H9 (cell line): ENCODE measurements around the gene RPP38. TPM values are rescaled to one million over a fixed set of nuclear protein-coding genes. Genes with fewer than 3 reads are reported as not detected.

ENCODE experiments used
- DNase-seq: peaks from one replicate; pipeline ENCODE4 v3.0.0-alpha.2; 2017
- H2AFZ ChIP-seq: one replicate; pipeline ENCODE4 v1.6.1; 2013; ENCODE audit warnings: mild to moderate bottlenecking, low read length, control low read depth, moderate library complexity
- H2AK5ac ChIP-seq: 2 replicates; pipeline ENCODE4 v1.6.1; 2013; ENCODE audit warnings: low read length, control low read depth, mixed read lengths; ENCODE audit not compliant: insufficient read length
- H2BK120ac ChIP-seq: one replicate; pipeline ENCODE4 v1.6.1; 2013; ENCODE audit warnings: low read depth, mild to moderate bottlenecking, low read length, control low read depth, inconsistent platforms; ENCODE audit not compliant: poor library complexity, severe bottlenecking
- H2BK12ac ChIP-seq: 2 replicates; pipeline ENCODE4 v1.6.1; 2013; ENCODE audit warnings: low read length, control low read depth, mixed read lengths, low read depth; ENCODE audit not compliant: insufficient read length
- H2BK15ac ChIP-seq: 2 replicates; pipeline ENCODE4 v1.6.1; 2013; ENCODE audit warnings: low read depth, low read length, control low read depth
- H2BK20ac ChIP-seq: one replicate; pipeline ENCODE4 v1.6.1; 2013; ENCODE audit warnings: low read depth, mild to moderate bottlenecking, low read length, control low read depth, inconsistent platforms; ENCODE audit not compliant: poor library complexity, severe bottlenecking
- H2BK5ac ChIP-seq: 2 replicates; pipeline ENCODE4 v1.6.1; 2013; ENCODE audit warnings: low read length, control low read depth, mixed read lengths; ENCODE audit not compliant: insufficient read length
- H3K14ac ChIP-seq: 2 replicates; pipeline ENCODE4 v1.6.1; 2013; ENCODE audit warnings: low read length, control low read depth; ENCODE audit not compliant: insufficient read depth
- H3K18ac ChIP-seq: 2 replicates; pipeline ENCODE4 v1.6.1; 2013; ENCODE audit warnings: low read depth, mild to moderate bottlenecking, mixed read lengths, low read length, control low read depth; ENCODE audit not compliant: insufficient read length
- H3K23ac ChIP-seq: 2 replicates; pipeline ENCODE4 v1.6.1; 2013; ENCODE audit warnings: low read length, control low read depth, mixed read lengths, low read depth; ENCODE audit not compliant: insufficient read length
- H3K23me2 ChIP-seq: 2 replicates; pipeline ENCODE4 v1.6.1; 2013; ENCODE audit warnings: low read depth, mild to moderate bottlenecking, mixed read lengths, low read length, control low read depth; ENCODE audit not compliant: insufficient read length, poor library complexity, severe bottlenecking
- H3K27ac ChIP-seq: 2 replicates; pipeline ENCODE4 v1.5.1; 2013; ENCODE audit warnings: low read length, control low read depth, mixed read lengths, low read depth; ENCODE audit not compliant: insufficient read length
- H3K27me3 ChIP-seq: 2 replicates; pipeline ENCODE4 v1.6.1; 2013; ENCODE audit warnings: low read length, control low read depth, inconsistent platforms; ENCODE audit not compliant: insufficient read depth
- H3K4ac ChIP-seq: 2 replicates; pipeline ENCODE4 v1.6.1; 2013; ENCODE audit warnings: low read depth, mild to moderate bottlenecking, control low read depth, inconsistent platforms, low read length, moderate library complexity
- H3K4me1 ChIP-seq: 2 replicates; pipeline ENCODE4 v1.6.1; 2013; ENCODE audit warnings: low read length, control low read depth, inconsistent platforms; ENCODE audit not compliant: insufficient read depth
- H3K4me2 ChIP-seq: 2 replicates; pipeline ENCODE4 v1.6.1; 2013; ENCODE audit warnings: low read length, control low read depth, mixed read lengths; ENCODE audit not compliant: insufficient read length, insufficient read depth
- H3K56ac ChIP-seq: 2 replicates; pipeline ENCODE4 v1.6.1; 2013; ENCODE audit warnings: low read depth, mild to moderate bottlenecking, mixed read lengths, low read length, control low read depth; ENCODE audit not compliant: insufficient read length
- H3K79me1 ChIP-seq: 2 replicates; pipeline ENCODE4 v1.6.1; 2013; ENCODE audit warnings: low read depth, mild to moderate bottlenecking, moderate library complexity, low read length, control low read depth, inconsistent platforms; ENCODE audit not compliant: insufficient read depth, poor library complexity, severe bottlenecking
- H3K79me2 ChIP-seq: 2 replicates; pipeline ENCODE4 v1.6.1; 2013; ENCODE audit warnings: low read length, control low read depth, inconsistent platforms; ENCODE audit not compliant: insufficient read depth
- H3K9ac ChIP-seq: 2 replicates; pipeline ENCODE4 v1.6.1; 2013; ENCODE audit warnings: low read length, control low read depth, mixed read lengths; ENCODE audit not compliant: insufficient read length; ENCODE audit errors: extremely low read depth
- H3K9me3 ChIP-seq: one replicate; pipeline ENCODE4 v1.6.1; 2013; ENCODE audit warnings: low read depth, low read length, inconsistent platforms; ENCODE audit not compliant: control insufficient read depth
- H3T11ph ChIP-seq: one replicate; pipeline ENCODE4 v1.6.1; 2013; ENCODE audit warnings: mild to moderate bottlenecking, low read length, control low read depth, inconsistent platforms
- H4K20me1 ChIP-seq: one replicate; pipeline ENCODE4 v1.6.1; 2013; ENCODE audit not compliant: control insufficient read depth, insufficient read length, insufficient read depth
- H4K5ac ChIP-seq: 2 replicates; pipeline ENCODE4 v1.6.1; 2013; ENCODE audit warnings: low read depth, mild to moderate bottlenecking, mixed read lengths, low read length, control low read depth; ENCODE audit not compliant: insufficient read length
- H4K8ac ChIP-seq: replicated peaks from 2 replicates; pipeline ENCODE4 v1.6.1; 2013; ENCODE audit warnings: low read length, control low read depth, mixed read lengths, low read depth; ENCODE audit not compliant: insufficient read length
- H4K91ac ChIP-seq: 2 replicates; pipeline ENCODE4 v1.6.1; 2013; ENCODE audit warnings: low read depth, mild to moderate bottlenecking, moderate library complexity, mixed read lengths, low read length, control low read depth; ENCODE audit not compliant: insufficient read length
- H3K27ac Mint-ChIP-seq, 3 experiments: 2 replicates in 2 of 3; 3 replicates in 1 of 3; pipeline ENCODE4 v1.8.0; 2020 to 2021; ENCODE audit warnings: mixed read lengths in 3 of 3, mild to moderate bottlenecking in 1 of 3, moderate library complexity in 1 of 3
- H3K27me3 Mint-ChIP-seq: 2 replicates; pipeline ENCODE4 v1.8.0; 2021; ENCODE audit warnings: low read depth, mild to moderate bottlenecking, moderate library complexity, mixed read lengths
- H3K36me3 Mint-ChIP-seq, 3 experiments: 2 replicates in 2 of 3; 3 replicates in 1 of 3; pipeline ENCODE4 v1.8.0; 2020 to 2021; ENCODE audit warnings: low read depth in 3 of 3, mixed read lengths in 3 of 3; ENCODE audit not compliant: insufficient read depth in 1 of 3
- H3K4me1 Mint-ChIP-seq, 2 experiments: 2 replicates each; pipeline ENCODE4 v1.8.0; 2020; ENCODE audit warnings: mixed read lengths in 2 of 2
- H3K4me3 Mint-ChIP-seq, 2 experiments: 2 replicates in 1 of 2; 3 replicates in 1 of 2; pipeline ENCODE4 v1.8.0; 2020 to 2021; ENCODE audit warnings: mild to moderate bottlenecking in 2 of 2, mixed read lengths in 2 of 2, moderate library complexity in 1 of 2
- H3K9me3 Mint-ChIP-seq, 2 experiments: 2 replicates in 1 of 2; 3 replicates in 1 of 2; pipeline ENCODE4 v1.8.0; 2020; ENCODE audit warnings: mild to moderate bottlenecking in 2 of 2, mixed read lengths in 2 of 2, moderate library complexity in 1 of 2
- CTCF ChIP-seq: fragments of 200-600 bp; sonication (generic); conservative IDR thresholded peaks from 3 replicates; pipeline ENCODE4 v1.8.0; 2021; ENCODE audit warnings: antibody characterized with exemption, mild to moderate bottlenecking
- WGBS: extraction: QIAGEN DNeasy Blood & Tissue Kit; methylation state at CpG from one replicate; pipeline ENCODE4 v1.1.7; 2013; ENCODE audit warnings: missing lambda C conversion rate, low lambda C conversion rate, mixed read lengths; ENCODE audit not compliant: insufficient read length; ENCODE audit errors: extremely low coverage; 5-methylcytosine and 5-hydroxymethylcytosine counted together
- total RNA-seq: library from RNA; stranded (reverse); gene quantifications from 2 replicates; pipeline ENCODE4 v1.2.1, GENCODE V29; 2021

Gene RPP38
- total RNA-seq, 1 experiment from 2014 or later = 26.6 TPM

- H3K9me3 Mint-ChIP-seq = no peaks in the 10 kb centered on the region
- H3K4me3 Mint-ChIP-seq = no peak overlapping the region
- no peak for TF ChIP-seq CTCF
- no peak overlapping the region for H3K9ac ChIP-seq
- no peak overlapping the region for H4K91ac ChIP-seq
- H4K20me1 ChIP-seq = no peaks in the 10 kb centered on the region
- H3K79me2 ChIP-seq = no peaks in the 10 kb centered on the region
- H3K18ac ChIP-seq = no peak overlapping the region
- no peaks in the 10 kb centered on the region for H3K9me3 ChIP-seq
- no peak overlapping the region for H3T11ph ChIP-seq
- H2BK5ac ChIP-seq = no peak overlapping the region
- H2BK15ac ChIP-seq = no peak overlapping the region
- H2AFZ ChIP-seq = no peak overlapping the region
- H3K36me3 Mint-ChIP-seq = peaks cover 9 to 33% (median 18%) of the 10 kb centered on the region in 3 experiments
- no peak overlapping the region for H3K4me2 ChIP-seq
- H2BK120ac ChIP-seq = no peak overlapping the region
- H3K23ac ChIP-seq = no peak overlapping the region
- no CpG with 5 or more reads among the region's 1 CpG for WGBS
- no peak for DNase-seq
- no peak overlapping the region for H2AK5ac ChIP-seq
- no peak overlapping the region for H2BK12ac ChIP-seq
- H3K23me2 ChIP-seq = no peaks in the 10 kb centered on the region
- no peak overlapping the region for H3K56ac ChIP-seq
- H3K4me1 Mint-ChIP-seq = no peaks in the 10 kb centered on the region
- no peak overlapping the region for H3K27ac ChIP-seq
- no peaks in the 10 kb centered on the region for H3K27me3 Mint-ChIP-seq
- H3K14ac ChIP-seq = no peak overlapping the region
- H3K27ac Mint-ChIP-seq = no peak overlapping the region
- no peaks in the 10 kb centered on the region for H3K79me1 ChIP-seq
- no peaks in the 10 kb centered on the region for H3K4me1 ChIP-seq
- H2BK20ac ChIP-seq = no peak overlapping the region
- H3K27me3 ChIP-seq = no peaks in the 10 kb centered on the region
- H3K4ac ChIP-seq = no peak overlapping the region
- no peak overlapping the region for H4K8ac ChIP-seq
- no peak overlapping the region for H4K5ac ChIP-seq
These were observed 24.6 kb downstream of the RPP38 start for GRCh38 chr10:15121707-15122106.
